Middle frontal gyrus (tissue), 1 donor: ENCODE data around the gene ANKRD9.

Experiments used
- DNase-seq: peaks from one replicate; pipeline ENCODE4 v3.0.0-alpha.2; 2015; ENCODE audit warnings: low spot score; ENCODE audit errors: extremely low spot score

The ANKRD9 gene

GRCh38 chr14:102513899-102514772 lies 4.6 kb upstream of the ANKRD9 start:
- no peak for DNase-seq

- DNase-seq = no peak
Observed at GRCh38 chr14:102512793-102513300, 3.3 kb upstream of the ANKRD9 start.

- DNase-seq = no peak
Observed at GRCh38 chr14:102511538-102511937, 2.0 kb upstream of the ANKRD9 start.

- no peak for DNase-seq
Observed at GRCh38 chr14:102510616-102511520, 1.3 kb upstream of the ANKRD9 start.

- DNase-seq = no peak
Observed at GRCh38 chr14:102508774-102509745, 516 bp downstream of the ANKRD9 start.

- no peak for DNase-seq
Observed at GRCh38 chr14:102508410-102508773, 1.2 kb downstream of the ANKRD9 start.

GRCh38 chr14:102507857-102508312 lies 1.7 kb downstream of the ANKRD9 start:
- no peak for DNase-seq

GRCh38 chr14:102507081-102507856 lies 2.3 kb downstream of the ANKRD9 start:
- no peak for DNase-seq

GRCh38 chr14:102506626-102506925 lies 3.0 kb downstream of the ANKRD9 start:
- DNase-seq = no peak

- DNase-seq = no peak
Observed at GRCh38 chr14:102505775-102506625, 3.6 kb downstream of the ANKRD9 start.

GRCh38 chr14:102505000-102505619 lies 4.5 kb downstream of the ANKRD9 start:
- DNase-seq = no peak

- DNase-seq = no peak
Observed at GRCh38 chr14:102504328-102504999, 5.1 kb downstream of the ANKRD9 start.

- DNase-seq = no peak
Observed at GRCh38 chr14:102503641-102504327, 5.8 kb downstream of the ANKRD9 start.

- DNase-seq = no peak
Observed at GRCh38 chr14:102502571-102502970, 7.0 kb downstream of the ANKRD9 start.

GRCh38 chr14:102501751-102502315 lies 7.7 kb downstream of the ANKRD9 start:
- DNase-seq = no peak

GRCh38 chr14:102500713-102501112 lies 8.9 kb downstream of the ANKRD9 start:
- no peak for DNase-seq

- no peak for DNase-seq
Observed at GRCh38 chr14:102500158-102500662, 9.4 kb downstream of the ANKRD9 start.
